ENCODE measurements around the gene CPEB2. TPM values are rescaled to one million over a fixed set of nuclear protein-coding genes. Genes with fewer than 3 reads are reported as not detected.

Gene CPEB2
- total and polyA plus RNA-seq, 2 of the 8 experiments (the other 6 are each of a cell fraction or from before 2014, with no cell fraction given) = 0.39 to 1.9 TPM

GRCh38 chr4:14984448-14984847 is 17.8 kb upstream of the CPEB2 start:
- no peak overlapping the region for H3K14ac ChIP-seq (ENCODE audit: insufficient read length)
- H3K4me2 ChIP-seq (ENCODE audit: insufficient read depth in 1 of 2, low read depth in 2 of 2, low read length in 2 of 2) = no peak overlapping the region
- FAIRE-seq (no peak), DNase-seq (ENCODE audit: low read depth in 1 of 2, low spot score in 2 of 2) (no peak)
- peaks cover 0 to 4% (median 1%) of the 10 kb centered on the region in 4 experiments; a peak in 2 of 7 replicates for H3K4me1 ChIP-seq (replicated peaks in 1 of 4; ENCODE audit: control insufficient read depth in 3 of 4, insufficient read depth in 4 of 4, low read length in 3 of 4)
- no peaks in the 10 kb centered on the region for H4K20me1 ChIP-seq (replicated peaks in 1 of 2; ENCODE audit: control insufficient read depth in 1 of 2, insufficient read depth in 2 of 2, low read length in 2 of 2)
- H3K79me2 ChIP-seq (ENCODE audit: control insufficient read depth in 1 of 2, insufficient read depth in 2 of 2, low read length in 2 of 2) = no peaks in the 10 kb centered on the region
- CTCF ChIA-PET (ENCODE audit: partially characterized antibody) = interaction anchor here (0.8 kb wide), 1 partner anchor 1331 kb away, joined by 3 read pairs; no protein-coding TSS in a partner anchor
- no peak overlapping the region for H3K56ac ChIP-seq (replicated peaks; ENCODE audit: insufficient read length, low read depth, low read length)
- no peak overlapping the region for H4K91ac ChIP-seq (replicated peaks; ENCODE audit: insufficient read length, low read length)
- no peak overlapping the region for H2BK120ac ChIP-seq (replicated peaks; ENCODE audit: low read depth, low read length)
- no peak overlapping the region for H2BK5ac ChIP-seq (ENCODE audit: low read depth, low read length)
- H3K79me1 ChIP-seq (ENCODE audit: low read depth, low read length) = no peaks in the 10 kb centered on the region
- no peak overlapping the region for H3K4ac ChIP-seq (replicated peaks; ENCODE audit: insufficient read length, low read depth, low read length)
- H3K18ac ChIP-seq (ENCODE audit: extremely low read depth, low read length) = no peak overlapping the region
- no peak overlapping the region for H2BK15ac ChIP-seq (ENCODE audit: low read length)
- no peak overlapping the region for H3K27ac ChIP-seq (ENCODE audit: low read depth, low read length)
- no peak overlapping the region for H3K9ac ChIP-seq (replicated peaks in 1 of 4; ENCODE audit: extremely low read depth in 1 of 4, low read depth in 3 of 4, low read length in 3 of 4)
- no peak overlapping the region for H2AFZ ChIP-seq (ENCODE audit: low read length)
- H3K23ac ChIP-seq (ENCODE audit: insufficient read length) = no peak overlapping the region
- TF ChIP-seq GABPA (IDR thresholded peaks at IDR 0.05; ENCODE audit: borderline replicate concordance, insufficient read depth, low read length) (no peak), TAF7 (optimal IDR thresholded peaks at IDR 0.05; ENCODE audit: borderline replicate concordance, low read depth, low read length) (no peak), RBBP5 (IDR thresholded peaks at IDR 0.05; ENCODE audit: borderline replicate concordance, low read depth, low read length) (no peak), CHD2 (IDR thresholded peaks at IDR 0.05; ENCODE audit: low read length) (no peak), TAF1 (IDR thresholded peaks at IDR 0.05; ENCODE audit: low read depth, low read length) (no peak), RNF2 (IDR thresholded peaks at IDR 0.05; ENCODE audit: borderline replicate concordance, low read depth, low read length, missing control alignments, poor library complexity, severe bottlenecking) (no peak), RAD21 (IDR thresholded peaks at IDR 0.05 in 1 of 2, conservative IDR thresholded peaks at IDR 0.05 in 1 of 2; ENCODE audit: low read depth in 2 of 2, low read length in 2 of 2) (no peak), CBX8 (IDR thresholded peaks at IDR 0.05; ENCODE audit: borderline replicate concordance, low read depth, low read length) (no peak), CEBPB (IDR thresholded peaks at IDR 0.05; ENCODE audit: low read depth, low read length) (no peak), MAX (IDR thresholded peaks at IDR 0.05) (no peak)
- no peak overlapping the region for H2BK12ac ChIP-seq (ENCODE audit: low read depth, low read length)
- H3K23me2 ChIP-seq (ENCODE audit: low read depth, low read length) = no peaks in the 10 kb centered on the region
- H3K4me3 ChIP-seq (ENCODE audit: extremely low read depth in 1 of 4, insufficient read depth in 2 of 4, low read depth in 3 of 4, low read length in 4 of 4) = no peak overlapping the region
- H4K5ac ChIP-seq (ENCODE audit: insufficient read length, low read depth, low read length) = no peak overlapping the region
- H3K27me3 ChIP-seq (replicated peaks in 1 of 4; ENCODE audit: control insufficient read depth in 3 of 4, extremely low read depth in 1 of 4, insufficient read depth in 3 of 4, low read length in 3 of 4) = no peaks in the 10 kb centered on the region
- no peaks in the 10 kb centered on the region for H3K9me3 ChIP-seq (ENCODE audit: insufficient read depth in 2 of 2, low read depth in 1 of 2, low read length in 1 of 2)
- H4K8ac ChIP-seq (ENCODE audit: extremely low read depth, insufficient read depth, low read length) = no peak overlapping the region
- WGBS, 2 experiments (ENCODE audit: extremely low coverage in 1 of 2, insufficient coverage in 1 of 2, insufficient read length in 1 of 2, insufficient replicate concordance in 2 of 2, low coverage in 1 of 2, low lambda C conversion rate in 2 of 2, missing lambda C conversion rate in 1 of 2) = 84% methylated on average over 1 of the region's 1 CpG; no CpG with 5 or more reads in 1 of the 2 experiments
- H2AK5ac ChIP-seq (ENCODE audit: low read depth, low read length) = no peak overlapping the region
- H3K36me3 ChIP-seq (ENCODE audit: control insufficient read depth in 2 of 4, insufficient read depth in 4 of 4, low read length in 3 of 4) = no peaks in the 10 kb centered on the region
- POLR2A ChIA-PET (ENCODE audit: partially characterized antibody) = no interaction called here
- no peak overlapping the region for H2BK20ac ChIP-seq (ENCODE audit: low read length)

All from H1 (cell line).